Trophoblast cell (in vitro differentiated cells and primary cell): ENCODE data around the gene FAM186B.

ENCODE experiments used
- DNase-seq, 2 donors: peaks; one replicate each; pipeline ENCODE4 v3.0.0-alpha.2; 2016
- H2AFZ ChIP-seq: 2 replicates; pipeline ENCODE4 v1.6.1; 2013; ENCODE audit warnings: low read length, moderate library complexity, mild to moderate bottlenecking; ENCODE audit not compliant: insufficient read depth, poor library complexity
- H2AK5ac ChIP-seq: 2 replicates; pipeline ENCODE4 v1.6.1; 2013; ENCODE audit warnings: mild to moderate bottlenecking, low read length
- H2BK120ac ChIP-seq: 2 replicates; pipeline ENCODE4 v1.6.1; 2013; ENCODE audit warnings: low read length, mild to moderate bottlenecking, moderate library complexity; ENCODE audit not compliant: insufficient read depth, poor library complexity
- H2BK12ac ChIP-seq: 2 replicates; pipeline ENCODE4 v1.6.1; 2013; ENCODE audit warnings: mild to moderate bottlenecking, low read length, moderate library complexity
- H2BK5ac ChIP-seq: 2 replicates; pipeline ENCODE4 v1.6.1; 2013; ENCODE audit warnings: low read length, low read depth, moderate library complexity, mild to moderate bottlenecking; ENCODE audit not compliant: poor library complexity
- H3K14ac ChIP-seq: 2 replicates; pipeline ENCODE4 v1.6.1; 2013; ENCODE audit warnings: mild to moderate bottlenecking, low read length
- H3K18ac ChIP-seq: 2 replicates; pipeline ENCODE4 v1.6.1; 2013; ENCODE audit warnings: mild to moderate bottlenecking, low read length
- H3K23ac ChIP-seq: 2 replicates; pipeline ENCODE4 v1.6.1; 2013; ENCODE audit warnings: low read length
- H3K27ac ChIP-seq: 2 replicates; pipeline ENCODE4 v1.5.1; 2013; ENCODE audit warnings: low read depth, mild to moderate bottlenecking, inconsistent platforms, low read length, moderate library complexity
- H3K27me3 ChIP-seq: 2 replicates; pipeline ENCODE4 v1.6.1; 2013; ENCODE audit warnings: inconsistent platforms, mild to moderate bottlenecking, low read length, moderate library complexity; ENCODE audit not compliant: insufficient read depth
- H3K36me3 ChIP-seq, 2 experiments: 1 replicate in 1 of 2; 2 replicates in 1 of 2; pipeline ENCODE4 v1.6.1; 2013; ENCODE audit warnings: low read length in 2 of 2, mild to moderate bottlenecking in 2 of 2, moderate library complexity in 1 of 2; ENCODE audit not compliant: insufficient read depth in 2 of 2, control insufficient read depth in 1 of 2
- H3K4ac ChIP-seq: 2 replicates; pipeline ENCODE4 v1.6.1; 2013; ENCODE audit warnings: low read depth, mild to moderate bottlenecking, low read length, moderate library complexity
- H3K4me1 ChIP-seq, 2 experiments: 1 replicate in 1 of 2; 2 replicates in 1 of 2; pipeline ENCODE4 v1.6.1; 2013; ENCODE audit warnings: low read length in 2 of 2, mild to moderate bottlenecking in 2 of 2, moderate library complexity in 1 of 2; ENCODE audit not compliant: insufficient read depth in 2 of 2, control insufficient read depth in 1 of 2
- H3K4me2 ChIP-seq: 2 replicates; pipeline ENCODE4 v1.6.1; 2013; ENCODE audit warnings: inconsistent platforms, mild to moderate bottlenecking, low read length, moderate library complexity
- H3K4me3 ChIP-seq: 2 replicates; pipeline ENCODE4 v1.5.1; 2013; ENCODE audit warnings: mild to moderate bottlenecking, low read depth, low read length, inconsistent platforms
- H3K79me1 ChIP-seq: one replicate; pipeline ENCODE4 v1.6.1; 2013; ENCODE audit warnings: low read length
- H3K79me2 ChIP-seq: 2 replicates; pipeline ENCODE4 v1.6.1; 2013; ENCODE audit warnings: low read length, mild to moderate bottlenecking; ENCODE audit not compliant: control insufficient read depth, insufficient read depth, poor library complexity
- H3K9ac ChIP-seq: 2 replicates; pipeline ENCODE4 v1.6.1; 2013; ENCODE audit warnings: mild to moderate bottlenecking, low read length
- H3K9me3 ChIP-seq: 2 replicates; pipeline ENCODE4 v1.6.1; 2013; ENCODE audit warnings: low read depth, mild to moderate bottlenecking, control low read depth, inconsistent platforms, low read length; ENCODE audit not compliant: insufficient read depth
- H4K12ac ChIP-seq: 2 replicates; pipeline ENCODE4 v1.6.1; 2013; ENCODE audit warnings: low read depth, mild to moderate bottlenecking, low read length, moderate library complexity
- H4K8ac ChIP-seq: 2 replicates; pipeline ENCODE4 v1.6.1; 2013; ENCODE audit warnings: low read depth, mild to moderate bottlenecking, low read length, moderate library complexity
- H4K91ac ChIP-seq: one replicate; pipeline ENCODE4 v1.6.1; 2013; ENCODE audit warnings: low read depth, mild to moderate bottlenecking, low read length, moderate library complexity
- WGBS: extraction: QIAGEN DNeasy Blood & Tissue Kit; methylation state at CpG from one replicate; pipeline ENCODE4 v1.1.7; 2013; ENCODE audit warnings: missing lambda C conversion rate; ENCODE audit not compliant: insufficient read length, insufficient coverage; ENCODE audit errors: extremely low coverage; 5-methylcytosine and 5-hydroxymethylcytosine counted together

Gene FAM186B

DNA sequence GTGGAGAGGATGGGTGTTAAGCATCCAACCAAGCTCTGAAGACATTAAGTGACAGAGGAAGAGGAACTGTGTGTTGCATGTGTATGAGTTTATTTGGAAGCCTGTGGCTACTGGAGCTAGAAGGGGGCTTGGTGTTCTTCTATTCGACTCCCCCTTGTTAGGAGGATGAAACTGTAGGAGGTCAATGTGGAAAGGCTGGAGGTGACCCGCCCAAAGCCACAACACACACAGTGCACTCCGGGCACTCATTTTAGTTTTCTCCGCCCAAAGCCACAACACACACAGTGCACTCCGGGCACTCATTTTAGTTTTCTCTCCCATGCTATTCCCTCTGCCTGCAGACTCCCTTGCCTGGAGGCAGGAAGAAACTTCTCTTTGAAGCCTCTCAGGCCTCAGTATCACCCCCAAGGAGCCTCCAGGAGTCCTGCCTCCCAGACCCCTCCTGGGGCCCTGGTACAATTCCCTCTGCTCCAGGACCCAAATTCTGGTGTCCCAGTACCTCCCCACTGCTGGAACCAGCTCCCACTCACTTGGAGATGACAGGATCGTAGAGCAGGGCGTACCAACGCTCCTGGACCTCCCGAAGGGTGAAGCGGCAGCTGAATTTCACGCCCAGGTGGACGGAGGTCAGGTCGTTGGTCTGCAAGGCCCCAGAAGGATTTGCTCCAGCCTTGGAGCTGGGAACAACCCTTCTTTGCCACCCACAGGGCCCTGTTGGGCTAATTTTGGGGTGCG is 41.3 kb downstream of the FAM186B start:
- Histone ChIP-seq H2BK12ac (no peak overlapping the region), H2BK120ac (no peak overlapping the region), H4K8ac (no peak overlapping the region), H3K14ac (no peak overlapping the region), H3K4me2 (no peak overlapping the region), H2AK5ac (no peak overlapping the region), H3K79me2 (peaks cover 8% of the 10 kb centered on the region), H3K18ac (no peak overlapping the region), H3K36me3 (peaks cover 58 to 60% of the 10 kb centered on the region in 2 experiments), H2BK5ac (no peak overlapping the region), H3K9me3 (no peaks in the 10 kb centered on the region), H3K4me1 (peaks cover 0 to 3% of the 10 kb centered on the region in 2 experiments), H4K12ac (no peak overlapping the region), H3K27ac (no peak overlapping the region), H2AFZ (no peak overlapping the region), H4K91ac (no peak overlapping the region), H3K79me1 (peaks cover 8% of the 10 kb centered on the region), H3K4ac (no peak overlapping the region), H3K9ac (no peak overlapping the region), H3K27me3 (no peaks in the 10 kb centered on the region), H3K4me3 (no peak overlapping the region), H3K23ac (no peak overlapping the region)
- no CpG with 5 or more reads among the region's 14 CpGs for WGBS
- no peak for DNase-seq

DNA sequence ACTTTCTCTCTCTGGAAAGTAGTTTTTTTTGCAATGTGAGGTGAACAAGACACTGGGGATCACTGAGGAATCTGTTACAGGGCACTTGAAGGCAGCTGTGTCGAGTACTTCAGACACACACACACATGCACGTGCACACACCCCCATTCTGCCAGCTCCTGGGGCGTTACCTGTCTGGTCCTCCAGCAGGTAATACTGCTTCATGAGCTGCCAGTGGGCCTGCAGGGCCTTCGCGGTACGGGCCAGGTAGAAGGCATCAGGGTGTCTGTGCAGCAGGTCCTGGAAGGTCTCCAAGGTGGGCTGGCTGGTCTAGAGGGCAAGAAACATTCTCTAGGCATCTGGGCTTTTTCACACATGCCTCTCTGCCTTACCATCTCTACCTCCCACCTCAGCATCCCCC is 42.6 kb downstream of the FAM186B start:
- Histone ChIP-seq H2AFZ (no peak overlapping the region), H3K4ac (no peak overlapping the region), H4K8ac (no peak overlapping the region), H3K79me1 (peaks cover 7% of the 10 kb centered on the region), H3K23ac (no peak overlapping the region), H3K27ac (no peak overlapping the region), H3K4me3 (no peak overlapping the region), H3K9me3 (no peaks in the 10 kb centered on the region), H4K12ac (no peak overlapping the region), H2BK120ac (no peak overlapping the region), H3K79me2 (peaks cover 7% of the 10 kb centered on the region), H3K9ac (no peak overlapping the region), H2AK5ac (no peak overlapping the region), H4K91ac (no peak overlapping the region), H2BK12ac (no peak overlapping the region), H2BK5ac (no peak overlapping the region), H3K14ac (no peak overlapping the region), H3K36me3 (peaks cover 70 to 71% of the 10 kb centered on the region in 2 experiments), H3K18ac (no peak overlapping the region), H3K4me2 (no peak overlapping the region), H3K4me1 (peaks cover 0 to 2% of the 10 kb centered on the region in 2 experiments), H3K27me3 (no peaks in the 10 kb centered on the region)
- no CpG with 5 or more reads among the region's 6 CpGs for WGBS
- no peak for DNase-seq

DNA sequence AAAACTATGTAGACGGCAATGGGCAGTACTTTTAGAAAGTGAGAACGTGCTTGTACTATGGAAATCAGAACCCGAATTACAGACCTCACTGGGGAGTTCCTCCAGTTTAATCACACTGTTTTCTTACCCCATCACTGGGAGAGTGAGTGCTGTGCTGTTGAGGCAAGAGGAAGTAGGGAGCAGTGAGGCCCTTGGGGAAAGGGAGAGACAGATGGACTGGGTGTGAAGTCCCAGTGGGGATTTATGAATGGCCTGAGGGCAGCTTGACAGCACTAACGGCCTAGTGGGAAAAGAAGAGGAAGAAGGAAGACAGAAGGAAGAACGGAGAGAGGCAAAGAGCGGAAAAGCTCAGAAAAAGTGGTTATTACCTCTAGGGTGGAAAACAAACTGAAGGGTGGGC is 43.2 kb downstream of the FAM186B start:
- Histone ChIP-seq H3K14ac (no peak overlapping the region), H3K27me3 (no peaks in the 10 kb centered on the region), H4K91ac (no peak overlapping the region), H2AK5ac (no peak overlapping the region), H2AFZ (no peak overlapping the region), H3K4ac (no peak overlapping the region), H3K4me3 (no peak overlapping the region), H2BK12ac (no peak overlapping the region), H3K9me3 (no peaks in the 10 kb centered on the region), H4K12ac (no peak overlapping the region), H3K18ac (no peak overlapping the region), H4K8ac (no peak overlapping the region), H3K23ac (no peak overlapping the region), H2BK5ac (no peak overlapping the region), H2BK120ac (no peak overlapping the region), H3K79me2 (peaks cover under 1% of the 10 kb centered on the region), H3K4me1 (peaks cover 0 to 2% of the 10 kb centered on the region in 2 experiments), H3K4me2 (no peak overlapping the region), H3K36me3 (peaks cover 76 to 77% of the 10 kb centered on the region in 2 experiments), H3K79me1 (peaks cover under 1% of the 10 kb centered on the region), H3K9ac (no peak overlapping the region), H3K27ac (no peak overlapping the region)
- no peak for DNase-seq
- WGBS = no CpG with 5 or more reads among the region's 6 CpGs

DNA sequence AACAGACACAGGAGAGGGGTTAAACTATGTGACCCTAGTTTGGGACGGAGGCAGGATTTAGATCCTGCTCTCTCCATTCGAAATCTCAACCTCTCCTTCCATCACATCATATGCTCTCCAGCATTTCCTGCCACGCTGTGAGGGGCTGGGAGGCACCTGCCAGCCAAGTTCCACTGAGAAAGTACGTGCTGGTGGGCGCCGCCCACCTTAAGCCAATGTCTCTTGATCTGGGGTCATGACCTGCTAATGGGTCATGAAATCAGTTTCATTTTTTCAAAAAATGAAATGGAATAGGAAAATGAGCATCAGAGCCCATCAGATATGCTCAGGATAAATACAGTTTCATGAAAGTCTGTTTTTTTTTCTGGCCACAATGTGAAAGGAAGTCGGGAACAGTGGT is 44.7 kb downstream of the FAM186B start:
- no peaks in the 10 kb centered on the region for H3K4me1 ChIP-seq
- H3K9ac ChIP-seq = no peak overlapping the region
- no peaks in the 10 kb centered on the region for H3K79me2 ChIP-seq
- no peak overlapping the region for H2BK5ac ChIP-seq
- H3K79me1 ChIP-seq = no peaks in the 10 kb centered on the region
- no peak overlapping the region for H2AK5ac ChIP-seq
- no CpG with 5 or more reads among the region's 7 CpGs for WGBS
- H3K36me3 ChIP-seq = peaks cover 76 to 87% of the 10 kb centered on the region in 2 experiments
- no peak overlapping the region for H3K14ac ChIP-seq
- H3K27ac ChIP-seq = no peak overlapping the region
- no peaks in the 10 kb centered on the region for H3K27me3 ChIP-seq
- no peak for DNase-seq
- no peak overlapping the region for H2AFZ ChIP-seq
- H3K4ac ChIP-seq = no peak overlapping the region
- no peak overlapping the region for H3K23ac ChIP-seq
- no peak overlapping the region for H2BK12ac ChIP-seq
- no peak overlapping the region for H2BK120ac ChIP-seq
- H3K4me2 ChIP-seq = no peak overlapping the region
- no peak overlapping the region for H3K18ac ChIP-seq
- no peaks in the 10 kb centered on the region for H3K9me3 ChIP-seq
- no peak overlapping the region for H4K8ac ChIP-seq
- H4K12ac ChIP-seq = no peak overlapping the region
- no peak overlapping the region for H4K91ac ChIP-seq
- no peak overlapping the region for H3K4me3 ChIP-seq
